WTC11 (cell line): ENCODE results near the gene GIGYF2. TPM values are rescaled to one million over a fixed set of nuclear protein-coding genes. Genes with fewer than 3 reads are reported as not detected.

Source experiments
- ATAC-seq: fragments of 200-7000 bp; cut with Tn5 transposase; 2 replicates; pipeline ENCODE4 v1.10.0; 2021; ENCODE audit warnings: mild to moderate bottlenecking, moderate library complexity
- CTCF ChIA-PET: fragments of 300-600 bp; sonication (Branson Sonifier 250); formaldehyde crosslinking; loops from one replicate; lab custom pipeline; 2021; ENCODE audit warnings: antibody characterized with exemption; lab: Charles Lee
- POLR2A ChIA-PET: fragments of 350-600 bp; sonication (Branson Sonifier 250); formaldehyde crosslinking; loops from one replicate; lab custom pipeline; 2021; ENCODE audit warnings: antibody characterized with exemption; lab: Charles Lee
- DNase-seq: peaks from one replicate; pipeline ENCODE4 v3.0.0; 2021; ENCODE audit warnings: low spot score
- H3K27ac Mint-ChIP-seq: 2 replicates; pipeline ENCODE4 v1.8.0; 2021; ENCODE audit warnings: mixed read lengths
- H3K27me3 Mint-ChIP-seq: 2 replicates; pipeline ENCODE4 v1.8.0; 2021; ENCODE audit warnings: low read depth, mild to moderate bottlenecking, moderate library complexity, mixed read lengths
- H3K36me3 Mint-ChIP-seq: 2 replicates; pipeline ENCODE4 v1.8.0; 2021; ENCODE audit warnings: mixed read lengths
- H3K4me1 Mint-ChIP-seq: 2 replicates; pipeline ENCODE4 v1.8.0; 2022; ENCODE audit warnings: mixed read lengths
- H3K4me3 Mint-ChIP-seq: 2 replicates; pipeline ENCODE4 v1.8.0; 2021; ENCODE audit warnings: mild to moderate bottlenecking, moderate library complexity, mixed read lengths
- H3K9me3 Mint-ChIP-seq: 2 replicates; pipeline ENCODE4 v1.8.0; 2021; ENCODE audit warnings: mixed read lengths
- FOXJ3 ChIP-seq: sonication (generic); formaldehyde crosslinking; IDR thresholded peaks from 2 replicates; pipeline ENCODE4 v1.9.0; 2021; ENCODE audit warnings: missing genetic modification reagents, mild to moderate bottlenecking, borderline replicate concordance
- GRHL2 ChIP-seq: fragments of 250-450 bp; sonication (Bioruptor Pico); IDR thresholded peaks from 2 replicates; pipeline ENCODE4 v1.8.0; 2022; ENCODE audit warnings: mild to moderate bottlenecking, moderate library complexity; ENCODE audit not compliant: insufficient replicate concordance, severe bottlenecking
- HMGA2 ChIP-seq: fragments of 250-450 bp; sonication (Bioruptor Pico); IDR thresholded peaks from 2 replicates; pipeline ENCODE4 v1.4.0; 2021; ENCODE audit warnings: mild to moderate bottlenecking, moderate library complexity
- RELA ChIP-seq: sonication (generic); formaldehyde crosslinking; IDR thresholded peaks from 2 replicates; pipeline ENCODE4 v1.8.1; 2022; ENCODE audit warnings: missing genetic modification reagents, mild to moderate bottlenecking, borderline replicate concordance
- SOX15 ChIP-seq: fragments of 250-450 bp; sonication (Bioruptor Pico); IDR thresholded peaks from 2 replicates; pipeline ENCODE4 v1.9.0; 2021; ENCODE audit warnings: mild to moderate bottlenecking
- SP1 ChIP-seq: sonication (generic); formaldehyde crosslinking; conservative IDR thresholded peaks from 2 replicates; pipeline ENCODE4 v1.8.1; 2022; ENCODE audit warnings: missing genetic modification reagents
- TCF7 ChIP-seq: sonication (generic); formaldehyde crosslinking; IDR thresholded peaks from 2 replicates; pipeline ENCODE4 v1.8.0; 2022; ENCODE audit warnings: mild to moderate bottlenecking, low read depth, missing genetic modification reagents, moderate library complexity
- TP53 ChIP-seq: sonication (generic); formaldehyde crosslinking; IDR thresholded peaks from 2 replicates; pipeline ENCODE4 v1.8.1; 2023; ENCODE audit warnings: mild to moderate bottlenecking, missing genetic modification reagents
- ZNF121 ChIP-seq: sonication (generic); formaldehyde crosslinking; IDR thresholded peaks from 2 replicates; pipeline ENCODE4 v1.8.0; 2023; ENCODE audit warnings: missing genetic modification reagents
- ZNF263 ChIP-seq: sonication (generic); formaldehyde crosslinking; IDR thresholded peaks from 2 replicates; pipeline ENCODE4 v1.8.1; 2022; ENCODE audit warnings: low read depth, mild to moderate bottlenecking, moderate library complexity, missing genetic modification reagents
- ZNF317 ChIP-seq: sonication (generic); formaldehyde crosslinking; IDR thresholded peaks from 2 replicates; pipeline ENCODE4 v1.8.1; 2023; ENCODE audit warnings: low read depth, mild to moderate bottlenecking, moderate library complexity, missing genetic modification reagents, borderline replicate concordance
- ZNF416 ChIP-seq: fragments of 250-450 bp; sonication (Bioruptor Pico); IDR thresholded peaks from 2 replicates; pipeline ENCODE4 v1.9.0; 2021; ENCODE audit warnings: mild to moderate bottlenecking, inconsistent platforms
- total RNA-seq: library from RNA; stranded (reverse); gene quantifications from 3 replicates; pipeline ENCODE4 v1.2.3, GENCODE V29; 2021
- TF ChIP-seq, protein P1 (sequence below): fragments of 250-450 bp; sonication (Bioruptor Pico); IDR thresholded peaks from 2 replicates; pipeline ENCODE4 v1.8.0; 2021; ENCODE audit warnings: mild to moderate bottlenecking
- TF ChIP-seq, protein P2 (sequence below): sonication (generic); formaldehyde crosslinking; IDR thresholded peaks from 2 replicates; pipeline ENCODE4 v1.8.1; 2022; ENCODE audit warnings: low read depth, mild to moderate bottlenecking, moderate library complexity, missing genetic modification reagents, borderline replicate concordance
- TF ChIP-seq, protein P3 (sequence below): sonication (generic); formaldehyde crosslinking; IDR thresholded peaks from 2 replicates; pipeline ENCODE4 v1.8.1; 2023; ENCODE audit warnings: mild to moderate bottlenecking, missing genetic modification reagents, moderate library complexity
- TF ChIP-seq, protein P4 (sequence below): fragments of 200-600 bp; IDR thresholded peaks from 2 replicates; pipeline ENCODE4 v1.8.0; 2022; ENCODE audit warnings: antibody characterized with exemption
- TF ChIP-seq, protein P5 (sequence below): sonication (generic); formaldehyde crosslinking; IDR thresholded peaks from 2 replicates; pipeline ENCODE4 v1.8.1; 2023; ENCODE audit warnings: mild to moderate bottlenecking, missing genetic modification reagents
- TF ChIP-seq, protein P6 (sequence below): sonication (generic); formaldehyde crosslinking; IDR thresholded peaks from 2 replicates; pipeline ENCODE4 v1.8.0; 2022; ENCODE audit warnings: mild to moderate bottlenecking, missing genetic modification reagents
- TF ChIP-seq, protein P7 (sequence below): fragments of 250-450 bp; sonication (Bioruptor Pico); IDR thresholded peaks from 2 replicates; pipeline ENCODE4 v1.9.0; 2021; ENCODE audit warnings: mild to moderate bottlenecking
- TF ChIP-seq, protein P8 (sequence below): sonication (generic); formaldehyde crosslinking; IDR thresholded peaks from 2 replicates; pipeline ENCODE4 v1.8.1; 2023; ENCODE audit warnings: mild to moderate bottlenecking, missing genetic modification reagents, moderate library complexity

Gene GIGYF2
- total RNA-seq, 1 experiment from 2014 or later: 53.1 TPM

DNA sequence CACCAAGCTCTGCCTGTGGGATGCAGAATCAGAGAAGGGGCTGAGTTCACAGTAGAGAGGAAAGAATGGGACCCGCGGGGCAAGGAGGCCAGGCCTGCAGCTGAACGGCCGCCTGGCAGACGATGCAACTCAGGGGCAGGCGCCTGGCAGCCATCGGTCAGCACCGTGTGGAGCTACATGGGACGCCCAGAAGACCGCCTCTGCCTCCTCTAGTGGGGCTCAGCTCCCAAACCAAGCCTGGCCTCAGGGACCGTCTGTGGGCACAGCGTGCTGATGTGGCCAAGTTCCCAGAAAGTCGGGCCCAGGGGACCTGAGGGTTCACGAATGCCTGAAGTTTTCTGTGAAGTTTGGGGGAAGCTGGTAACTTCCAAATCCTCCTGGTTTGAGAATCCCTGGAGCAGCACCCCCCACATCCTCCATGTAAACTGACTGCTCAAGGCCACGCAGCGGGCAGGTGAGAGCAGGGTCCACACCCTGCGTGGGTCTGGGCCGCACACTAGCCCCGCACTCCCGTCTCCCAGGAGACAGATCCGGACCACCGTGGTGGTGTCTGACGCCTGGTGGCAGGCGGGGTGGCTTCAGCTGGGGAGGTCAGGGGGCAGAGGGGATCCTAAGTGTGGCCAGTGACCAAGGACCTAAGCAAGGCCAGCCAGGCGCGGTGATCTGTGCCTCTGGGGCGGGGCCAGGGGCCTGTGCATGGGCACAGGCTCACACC lies 187.6 kb downstream of the GIGYF2 start:
- H3K4me1 Mint-ChIP-seq: peaks cover 8% of the 10 kb centered on the region
- ATAC-seq: no peak
- H3K9me3 Mint-ChIP-seq: no peaks in the 10 kb centered on the region
- H3K36me3 Mint-ChIP-seq: no peaks in the 10 kb centered on the region
- H3K27ac Mint-ChIP-seq: 0 out of 2 replicates have a peak overlapping the region, but pooled peaks have one; percentile 49
- no peak for DNase-seq
- ChIA-PET POLR2A (no interaction called here), CTCF (interaction anchor here (0.7 to 1.7 kb wide), 2 partner anchors 32 to 144 kb away, joined by 3 to 4 read pairs; no protein-coding TSS in a partner anchor)
- no peak overlapping the region for H3K4me3 Mint-ChIP-seq
- TF ChIP-seq, protein P1, sequence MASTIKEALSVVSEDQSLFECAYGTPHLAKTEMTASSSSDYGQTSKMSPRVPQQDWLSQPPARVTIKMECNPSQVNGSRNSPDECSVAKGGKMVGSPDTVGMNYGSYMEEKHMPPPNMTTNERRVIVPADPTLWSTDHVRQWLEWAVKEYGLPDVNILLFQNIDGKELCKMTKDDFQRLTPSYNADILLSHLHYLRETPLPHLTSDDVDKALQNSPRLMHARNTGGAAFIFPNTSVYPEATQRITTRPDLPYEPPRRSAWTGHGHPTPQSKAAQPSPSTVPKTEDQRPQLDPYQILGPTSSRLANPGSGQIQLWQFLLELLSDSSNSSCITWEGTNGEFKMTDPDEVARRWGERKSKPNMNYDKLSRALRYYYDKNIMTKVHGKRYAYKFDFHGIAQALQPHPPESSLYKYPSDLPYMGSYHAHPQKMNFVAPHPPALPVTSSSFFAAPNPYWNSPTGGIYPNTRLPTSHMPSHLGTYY (CRISPR knock-in tag): no peak
- TF ChIP-seq, protein P2, sequence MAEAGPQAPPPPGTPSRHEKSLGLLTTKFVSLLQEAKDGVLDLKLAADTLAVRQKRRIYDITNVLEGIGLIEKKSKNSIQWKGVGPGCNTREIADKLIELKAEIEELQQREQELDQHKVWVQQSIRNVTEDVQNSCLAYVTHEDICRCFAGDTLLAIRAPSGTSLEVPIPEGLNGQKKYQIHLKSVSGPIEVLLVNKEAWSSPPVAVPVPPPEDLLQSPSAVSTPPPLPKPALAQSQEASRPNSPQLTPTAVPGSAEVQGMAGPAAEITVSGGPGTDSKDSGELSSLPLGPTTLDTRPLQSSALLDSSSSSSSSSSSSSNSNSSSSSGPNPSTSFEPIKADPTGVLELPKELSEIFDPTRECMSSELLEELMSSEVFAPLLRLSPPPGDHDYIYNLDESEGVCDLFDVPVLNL (CRISPR knock-in tag): no peak
- TF ChIP-seq ZNF263 (CRISPR knock-in tag) (no peak), ZNF121 (CRISPR knock-in tag) (no peak), SOX15 (CRISPR knock-in tag) (no peak), RELA (CRISPR knock-in tag) (no peak), TCF7 (CRISPR knock-in tag) (no peak), SP1 (CRISPR knock-in tag) (no peak), HMGA2 (CRISPR knock-in tag) (no peak), ZNF317 (CRISPR knock-in tag) (no peak), FOXJ3 (CRISPR knock-in tag) (no peak)
- TF ChIP-seq, protein P3, sequence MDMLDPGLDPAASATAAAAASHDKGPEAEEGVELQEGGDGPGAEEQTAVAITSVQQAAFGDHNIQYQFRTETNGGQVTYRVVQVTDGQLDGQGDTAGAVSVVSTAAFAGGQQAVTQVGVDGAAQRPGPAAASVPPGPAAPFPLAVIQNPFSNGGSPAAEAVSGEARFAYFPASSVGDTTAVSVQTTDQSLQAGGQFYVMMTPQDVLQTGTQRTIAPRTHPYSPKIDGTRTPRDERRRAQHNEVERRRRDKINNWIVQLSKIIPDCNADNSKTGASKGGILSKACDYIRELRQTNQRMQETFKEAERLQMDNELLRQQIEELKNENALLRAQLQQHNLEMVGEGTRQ (CRISPR knock-in tag): no peak
- TF ChIP-seq, protein P4, sequence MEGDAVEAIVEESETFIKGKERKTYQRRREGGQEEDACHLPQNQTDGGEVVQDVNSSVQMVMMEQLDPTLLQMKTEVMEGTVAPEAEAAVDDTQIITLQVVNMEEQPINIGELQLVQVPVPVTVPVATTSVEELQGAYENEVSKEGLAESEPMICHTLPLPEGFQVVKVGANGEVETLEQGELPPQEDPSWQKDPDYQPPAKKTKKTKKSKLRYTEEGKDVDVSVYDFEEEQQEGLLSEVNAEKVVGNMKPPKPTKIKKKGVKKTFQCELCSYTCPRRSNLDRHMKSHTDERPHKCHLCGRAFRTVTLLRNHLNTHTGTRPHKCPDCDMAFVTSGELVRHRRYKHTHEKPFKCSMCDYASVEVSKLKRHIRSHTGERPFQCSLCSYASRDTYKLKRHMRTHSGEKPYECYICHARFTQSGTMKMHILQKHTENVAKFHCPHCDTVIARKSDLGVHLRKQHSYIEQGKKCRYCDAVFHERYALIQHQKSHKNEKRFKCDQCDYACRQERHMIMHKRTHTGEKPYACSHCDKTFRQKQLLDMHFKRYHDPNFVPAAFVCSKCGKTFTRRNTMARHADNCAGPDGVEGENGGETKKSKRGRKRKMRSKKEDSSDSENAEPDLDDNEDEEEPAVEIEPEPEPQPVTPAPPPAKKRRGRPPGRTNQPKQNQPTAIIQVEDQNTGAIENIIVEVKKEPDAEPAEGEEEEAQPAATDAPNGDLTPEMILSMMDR: no peak
- TF ChIP-seq, protein P5, sequence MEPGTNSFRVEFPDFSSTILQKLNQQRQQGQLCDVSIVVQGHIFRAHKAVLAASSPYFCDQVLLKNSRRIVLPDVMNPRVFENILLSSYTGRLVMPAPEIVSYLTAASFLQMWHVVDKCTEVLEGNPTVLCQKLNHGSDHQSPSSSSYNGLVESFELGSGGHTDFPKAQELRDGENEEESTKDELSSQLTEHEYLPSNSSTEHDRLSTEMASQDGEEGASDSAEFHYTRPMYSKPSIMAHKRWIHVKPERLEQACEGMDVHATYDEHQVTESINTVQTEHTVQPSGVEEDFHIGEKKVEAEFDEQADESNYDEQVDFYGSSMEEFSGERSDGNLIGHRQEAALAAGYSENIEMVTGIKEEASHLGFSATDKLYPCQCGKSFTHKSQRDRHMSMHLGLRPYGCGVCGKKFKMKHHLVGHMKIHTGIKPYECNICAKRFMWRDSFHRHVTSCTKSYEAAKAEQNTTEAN: no peak
- TF ChIP-seq, protein P6, sequence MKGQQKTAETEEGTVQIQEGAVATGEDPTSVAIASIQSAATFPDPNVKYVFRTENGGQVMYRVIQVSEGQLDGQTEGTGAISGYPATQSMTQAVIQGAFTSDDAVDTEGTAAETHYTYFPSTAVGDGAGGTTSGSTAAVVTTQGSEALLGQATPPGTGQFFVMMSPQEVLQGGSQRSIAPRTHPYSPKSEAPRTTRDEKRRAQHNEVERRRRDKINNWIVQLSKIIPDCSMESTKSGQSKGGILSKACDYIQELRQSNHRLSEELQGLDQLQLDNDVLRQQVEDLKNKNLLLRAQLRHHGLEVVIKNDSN: no peak
- H3K27me3 Mint-ChIP-seq: no peaks in the 10 kb centered on the region

DNA sequence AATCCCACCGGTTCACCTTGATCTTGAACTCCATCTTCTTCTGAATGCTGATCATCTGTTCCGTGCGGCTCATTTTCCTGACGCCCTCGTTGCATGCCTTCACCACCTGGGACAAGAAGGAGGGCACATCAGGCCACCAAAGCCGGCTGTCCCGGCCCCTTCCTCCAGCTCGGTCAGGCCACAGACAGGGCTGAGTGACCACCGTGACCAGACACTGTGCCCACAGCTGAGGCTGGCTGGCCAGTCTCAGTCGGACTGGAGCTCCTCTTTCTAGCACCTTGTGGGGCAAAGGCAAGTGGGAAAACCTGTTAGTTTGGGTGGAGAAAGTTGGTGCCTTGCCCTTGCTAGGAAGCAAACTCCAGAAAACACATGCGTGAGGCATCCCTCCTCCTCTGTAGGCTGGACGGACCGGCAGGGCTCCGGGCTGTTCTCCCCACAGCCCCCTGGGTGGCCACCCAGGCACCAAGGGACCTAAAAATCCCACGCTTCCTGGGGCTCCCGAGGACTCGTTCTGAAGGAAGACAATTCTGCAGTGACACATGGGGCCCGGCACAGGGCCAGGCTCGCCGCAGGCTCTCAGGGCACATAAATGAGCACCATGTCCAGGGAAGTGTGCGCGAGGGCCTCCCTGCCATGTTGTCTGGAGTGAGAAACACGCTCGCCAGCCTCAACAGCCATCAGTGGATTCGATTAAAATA lies 188.3 kb downstream of the GIGYF2 start:
- ChIA-PET CTCF (interaction anchor here (1.7 kb wide), 1 partner anchor 143 kb away, joined by 4 read pairs; no protein-coding TSS in a partner anchor), POLR2A (no interaction called here)
- no peak for DNase-seq
- no peaks in the 10 kb centered on the region for H3K9me3 Mint-ChIP-seq
- H3K27ac Mint-ChIP-seq: no peak overlapping the region
- TF ChIP-seq ZNF121 (CRISPR knock-in tag) (no peak), TP53 (CRISPR knock-in tag) (no peak), ZNF416 (CRISPR knock-in tag) (no peak), GRHL2 (no peak)
- TF ChIP-seq, protein P7, sequence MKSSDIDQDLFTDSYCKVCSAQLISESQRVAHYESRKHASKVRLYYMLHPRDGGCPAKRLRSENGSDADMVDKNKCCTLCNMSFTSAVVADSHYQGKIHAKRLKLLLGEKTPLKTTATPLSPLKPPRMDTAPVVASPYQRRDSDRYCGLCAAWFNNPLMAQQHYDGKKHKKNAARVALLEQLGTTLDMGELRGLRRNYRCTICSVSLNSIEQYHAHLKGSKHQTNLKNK (CRISPR knock-in tag): no peak
- TF ChIP-seq, protein P8, sequence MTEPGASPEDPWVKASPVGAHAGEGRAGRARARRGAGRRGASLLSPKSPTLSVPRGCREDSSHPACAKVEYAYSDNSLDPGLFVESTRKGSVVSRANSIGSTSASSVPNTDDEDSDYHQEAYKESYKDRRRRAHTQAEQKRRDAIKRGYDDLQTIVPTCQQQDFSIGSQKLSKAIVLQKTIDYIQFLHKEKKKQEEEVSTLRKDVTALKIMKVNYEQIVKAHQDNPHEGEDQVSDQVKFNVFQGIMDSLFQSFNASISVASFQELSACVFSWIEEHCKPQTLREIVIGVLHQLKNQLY (CRISPR knock-in tag): no peak
- TF ChIP-seq, protein P6: no peak
- H3K27me3 Mint-ChIP-seq: no peaks in the 10 kb centered on the region
- no peak for ATAC-seq
- peaks cover 10% of the 10 kb centered on the region for H3K4me1 Mint-ChIP-seq
- no peak overlapping the region for H3K4me3 Mint-ChIP-seq
- H3K36me3 Mint-ChIP-seq: no peaks in the 10 kb centered on the region
